Right renal pelvis (tissue), 4 donors: Measurements from ENCODE around the gene POM121C. TPM values are rescaled to one million over a fixed set of nuclear protein-coding genes. Genes with fewer than 3 reads are reported as not detected.
"Not testable (repeated sequence)": the region's sequence is repeated elsewhere in the genome, so short reads cannot be mapped to it uniquely, and the experiment has no call there.

Source experiments
- DNase-seq, 4 donors: peaks; one replicate each; pipeline ENCODE4 v3.0.0-alpha.2; 2013; ENCODE audit warnings: low read depth in 4 of 4, low spot score in 3 of 4, missing footprints in 1 of 4
- polyA plus RNA-seq, 4 donors: library from polyadenylated mRNA; unstranded; fragments of 120-200 nt; gene quantifications; one replicate each; pipeline ENCODE4 v1.2.1, GENCODE V29; 2013; ENCODE audit not compliant: insufficient read length in 4 of 4

POM121C gene
- polyA plus RNA-seq, 4 donors, result 48.6 to 68.6 (median 53.7) TPM

DNA sequence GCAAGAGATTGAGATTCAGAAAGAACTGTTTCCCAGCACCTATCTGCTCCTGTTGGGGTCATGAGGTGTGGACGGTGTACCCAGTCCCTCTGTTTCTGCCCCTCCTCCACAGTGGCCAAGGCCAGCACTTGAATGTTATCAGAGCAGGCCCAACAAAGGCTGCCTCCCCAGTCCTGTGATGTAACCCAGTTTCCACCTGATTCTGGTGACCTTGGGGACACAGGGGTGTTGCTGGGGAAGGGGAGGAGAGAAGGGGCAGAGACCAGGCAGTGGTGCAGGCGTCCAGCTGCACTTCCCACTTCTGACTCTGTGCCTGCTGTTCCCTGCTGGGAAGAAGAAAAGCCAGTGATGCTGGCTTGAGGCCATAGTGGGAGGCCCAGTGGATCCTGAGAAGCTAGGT is 88.2 kb downstream of the POM121C start:
- DNase-seq, result not testable (repeated sequence)

DNA sequence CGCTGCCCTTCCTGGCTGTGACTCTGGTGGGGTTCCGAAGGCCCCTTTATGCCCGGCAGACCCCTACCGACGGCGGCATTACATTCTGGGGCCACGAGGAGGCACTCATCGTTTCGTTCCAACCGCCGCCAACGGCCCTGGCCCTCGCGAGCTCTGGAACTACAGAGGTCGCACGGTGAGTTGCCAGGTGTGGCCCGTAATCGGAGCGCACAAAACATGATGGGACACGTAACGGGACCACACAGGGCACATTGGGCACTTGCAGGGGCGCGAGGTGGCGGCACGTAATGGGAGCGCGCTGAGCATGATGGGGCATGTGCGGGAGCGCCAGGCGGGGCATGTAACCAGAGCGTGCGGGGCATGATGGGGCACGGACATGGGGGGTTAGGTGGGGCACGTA is 90.8 kb downstream of the POM121C start, which contains the start of gene TRIM73:
TSS of gene TRIM73 (plus strand) at position 301 of the 400 bp plus-strand sequence. CDS start 3,305 bp downstream, outside the sequence.
- not testable (repeated sequence) for DNase-seq

- DNase-seq, result not testable (repeated sequence)
Observed at GRCh38 chr7:75393194-75393593, 92.9 kb downstream of the POM121C start.

DNA sequence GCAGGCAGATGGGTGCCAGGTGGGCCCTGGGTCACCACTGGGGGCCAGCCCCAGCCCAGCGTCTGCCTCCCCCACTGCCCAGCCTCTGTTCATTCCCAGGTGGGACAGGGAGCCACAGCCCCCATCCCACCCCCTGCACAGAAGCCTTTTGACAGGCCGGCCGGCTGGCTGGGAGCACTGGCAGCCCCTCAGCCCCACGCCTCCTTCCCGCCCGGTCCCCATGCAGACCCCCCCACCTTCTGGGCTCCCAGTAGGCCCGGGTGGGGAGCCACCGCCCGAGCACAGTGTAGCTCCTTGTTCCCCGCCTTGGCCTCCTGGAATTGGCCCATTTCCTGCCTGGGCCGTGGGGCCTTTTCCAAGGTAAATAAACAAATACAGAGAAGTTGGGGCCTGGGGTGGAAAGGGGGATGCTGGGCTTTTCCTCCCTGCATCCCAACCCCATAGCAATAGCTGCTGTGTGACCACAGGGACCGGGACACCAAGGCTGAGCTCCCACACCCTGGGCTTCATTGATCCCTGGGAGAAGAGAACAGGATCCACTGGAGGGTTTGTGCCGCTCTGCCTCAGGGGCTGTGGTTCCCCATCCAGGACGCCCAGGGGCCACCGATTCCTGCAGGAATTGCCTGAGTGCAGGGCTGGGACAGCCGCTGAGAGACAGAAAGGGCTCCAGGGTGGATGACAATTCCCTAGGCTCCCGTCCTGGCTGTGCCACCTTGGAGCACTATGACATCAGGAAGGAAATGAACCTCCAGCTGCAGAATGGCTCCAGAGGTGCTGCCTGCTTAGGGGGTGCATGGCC is 111.4 kb downstream of the POM121C start:
- not testable (repeated sequence) for DNase-seq

GRCh38 chr7:75374144-75374518 is 112.0 kb downstream of the POM121C start:
- DNase-seq, result not testable (repeated sequence)

DNA sequence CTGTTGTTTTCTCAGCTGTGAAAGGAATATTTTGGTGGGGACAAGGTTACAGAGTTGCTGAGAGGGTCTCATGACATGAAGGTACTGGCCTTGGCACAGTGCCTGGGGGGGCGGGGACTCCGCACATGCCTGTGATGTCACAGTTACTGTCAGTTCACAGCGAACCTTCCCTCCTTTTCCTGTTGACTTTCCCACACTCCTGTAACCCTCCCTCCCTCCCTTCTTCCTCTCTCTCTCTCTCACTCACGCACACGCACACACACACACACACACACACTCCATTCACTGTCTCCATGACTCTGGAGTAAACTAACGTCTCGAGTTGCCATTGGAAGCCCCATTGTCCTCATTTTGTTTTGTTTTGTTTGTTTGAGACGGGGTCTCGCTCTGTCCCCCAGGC is 118.8 kb downstream of the POM121C start:
- not testable (repeated sequence) for DNase-seq

Other genes with a start within 250 kb of the POM121C start
- 1 to 10 TPM; 2.9 to 6.6 (median 4.3) TPM for gene TRIM73, start 90.7 kb downstream of the POM121C start, polyA plus RNA-seq
- 1 to 10 TPM; 1.7 to 3.2 (median 1.8) TPM for gene SPDYE5, start 6.0 kb upstream of the POM121C start, polyA plus RNA-seq